ENCODE data around the gene TMEM30B.

DNA sequence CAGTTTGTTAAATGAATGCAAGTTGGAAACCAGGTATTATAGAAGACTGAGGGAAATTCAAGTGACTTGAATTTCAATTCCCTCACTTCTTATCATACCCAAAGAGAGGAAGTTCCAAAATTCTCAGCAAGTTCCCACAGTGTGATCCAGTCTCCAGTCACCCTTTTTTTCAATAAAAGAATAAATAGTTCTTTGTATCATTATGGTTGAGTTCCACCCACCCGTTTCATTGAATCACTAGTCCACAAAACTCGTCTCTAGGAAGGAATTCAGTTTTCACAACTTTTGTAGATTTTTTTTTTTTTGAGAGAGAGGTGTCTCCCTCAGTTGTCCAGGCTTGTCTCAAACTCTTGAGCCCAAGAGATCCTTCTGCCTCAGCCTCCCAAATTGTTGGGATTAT is 1.6 kb upstream of the TMEM30B start:
- TF ChIP-seq GABPA (IDR thresholded peaks at IDR 0.05; ENCODE audit: low read depth) = no peak
- TF ChIP-seq, protein P1, sequence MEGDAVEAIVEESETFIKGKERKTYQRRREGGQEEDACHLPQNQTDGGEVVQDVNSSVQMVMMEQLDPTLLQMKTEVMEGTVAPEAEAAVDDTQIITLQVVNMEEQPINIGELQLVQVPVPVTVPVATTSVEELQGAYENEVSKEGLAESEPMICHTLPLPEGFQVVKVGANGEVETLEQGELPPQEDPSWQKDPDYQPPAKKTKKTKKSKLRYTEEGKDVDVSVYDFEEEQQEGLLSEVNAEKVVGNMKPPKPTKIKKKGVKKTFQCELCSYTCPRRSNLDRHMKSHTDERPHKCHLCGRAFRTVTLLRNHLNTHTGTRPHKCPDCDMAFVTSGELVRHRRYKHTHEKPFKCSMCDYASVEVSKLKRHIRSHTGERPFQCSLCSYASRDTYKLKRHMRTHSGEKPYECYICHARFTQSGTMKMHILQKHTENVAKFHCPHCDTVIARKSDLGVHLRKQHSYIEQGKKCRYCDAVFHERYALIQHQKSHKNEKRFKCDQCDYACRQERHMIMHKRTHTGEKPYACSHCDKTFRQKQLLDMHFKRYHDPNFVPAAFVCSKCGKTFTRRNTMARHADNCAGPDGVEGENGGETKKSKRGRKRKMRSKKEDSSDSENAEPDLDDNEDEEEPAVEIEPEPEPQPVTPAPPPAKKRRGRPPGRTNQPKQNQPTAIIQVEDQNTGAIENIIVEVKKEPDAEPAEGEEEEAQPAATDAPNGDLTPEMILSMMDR (IDR thresholded peaks at IDR 0.05; ENCODE audit: insufficient read depth, low read length) = no peak
- no peak for TF ChIP-seq POLR2AphosphoS5 (IDR thresholded peaks at IDR 0.05; ENCODE audit: low read depth)
- TF ChIP-seq, protein P2, sequence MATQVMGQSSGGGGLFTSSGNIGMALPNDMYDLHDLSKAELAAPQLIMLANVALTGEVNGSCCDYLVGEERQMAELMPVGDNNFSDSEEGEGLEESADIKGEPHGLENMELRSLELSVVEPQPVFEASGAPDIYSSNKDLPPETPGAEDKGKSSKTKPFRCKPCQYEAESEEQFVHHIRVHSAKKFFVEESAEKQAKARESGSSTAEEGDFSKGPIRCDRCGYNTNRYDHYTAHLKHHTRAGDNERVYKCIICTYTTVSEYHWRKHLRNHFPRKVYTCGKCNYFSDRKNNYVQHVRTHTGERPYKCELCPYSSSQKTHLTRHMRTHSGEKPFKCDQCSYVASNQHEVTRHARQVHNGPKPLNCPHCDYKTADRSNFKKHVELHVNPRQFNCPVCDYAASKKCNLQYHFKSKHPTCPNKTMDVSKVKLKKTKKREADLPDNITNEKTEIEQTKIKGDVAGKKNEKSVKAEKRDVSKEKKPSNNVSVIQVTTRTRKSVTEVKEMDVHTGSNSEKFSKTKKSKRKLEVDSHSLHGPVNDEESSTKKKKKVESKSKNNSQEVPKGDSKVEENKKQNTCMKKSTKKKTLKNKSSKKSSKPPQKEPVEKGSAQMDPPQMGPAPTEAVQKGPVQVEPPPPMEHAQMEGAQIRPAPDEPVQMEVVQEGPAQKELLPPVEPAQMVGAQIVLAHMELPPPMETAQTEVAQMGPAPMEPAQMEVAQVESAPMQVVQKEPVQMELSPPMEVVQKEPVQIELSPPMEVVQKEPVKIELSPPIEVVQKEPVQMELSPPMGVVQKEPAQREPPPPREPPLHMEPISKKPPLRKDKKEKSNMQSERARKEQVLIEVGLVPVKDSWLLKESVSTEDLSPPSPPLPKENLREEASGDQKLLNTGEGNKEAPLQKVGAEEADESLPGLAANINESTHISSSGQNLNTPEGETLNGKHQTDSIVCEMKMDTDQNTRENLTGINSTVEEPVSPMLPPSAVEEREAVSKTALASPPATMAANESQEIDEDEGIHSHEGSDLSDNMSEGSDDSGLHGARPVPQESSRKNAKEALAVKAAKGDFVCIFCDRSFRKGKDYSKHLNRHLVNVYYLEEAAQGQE (IDR thresholded peaks at IDR 0.05; ENCODE audit: insufficient replicate concordance, low read depth) = no peak
